HepG2 (cell line): Measurements from ENCODE around the gene NUP35. TPM values are rescaled to one million over a fixed set of nuclear protein-coding genes. Genes with fewer than 3 reads are reported as not detected.

Experiments used
- ATAC-seq: fragments of 200-7000 bp; cut with Tn5 transposase; 3 replicates; pipeline ENCODE4 v1.9.1; 2020; ENCODE audit warnings: mild to moderate bottlenecking, moderate library complexity
- BruUV-seq: library from RNA; stranded (reverse); fragments of 400-500 nt; replicated peaks from 2 replicates; lab custom pipeline; 2021; lab: Mats Ljungman, UMichigan
- CTCF ChIA-PET: fragments of 300-600 bp; formaldehyde crosslinking; extraction: SDS; loops from one replicate; lab custom pipeline; 2021; ENCODE audit warnings: low total read pairs, inconsistent platforms, low intra/inter-chr PET ratio; lab: Yijun Ruan, JAX
- POLR2A ChIA-PET: fragments of 350-600 bp; sonication (Branson Sonifier 250); formaldehyde crosslinking; loops from one replicate; lab custom pipeline; 2020; ENCODE audit warnings: antibody characterized with exemption, inconsistent platforms; lab: Yijun Ruan, JAX
- DNase-seq: peaks from one replicate; pipeline ENCODE4 v3.0.0-alpha.2; 2015; ENCODE audit warnings: low spot score
- FAIRE-seq: peaks from 3 replicates; lab custom pipeline; 2011; peaks lifted over from hg19 to GRCh38; lab: Jason Lieb, UNC
- H2AFZ ChIP-seq: one replicate; pipeline ENCODE4 v1.6.1; 2011; ENCODE audit warnings: low read length, inconsistent platforms
- H3K27ac ChIP-seq: fragments of 300-600 bp; 3 replicates; pipeline ENCODE4 v1.8.0; 2011; ENCODE audit warnings: mixed run types, mild to moderate bottlenecking, mixed read lengths, low read length, inconsistent platforms; ENCODE audit not compliant: insufficient read depth; ENCODE audit errors: extremely low read length
- H3K27me3 ChIP-seq, 2 experiments: fragments of 200-600 bp in 1 of 2; 2 replicates in 1 of 2; 3 replicates in 1 of 2; pipeline versions ENCODE4 v1.6.0 to v1.8.0; 2011; ENCODE audit warnings: low read length in 2 of 2, mild to moderate bottlenecking in 2 of 2, moderate library complexity in 2 of 2, inconsistent platforms in 1 of 2; ENCODE audit not compliant: insufficient read depth in 2 of 2, control insufficient read depth in 1 of 2
- H3K36me3 ChIP-seq, 2 experiments: fragments of 200-600 bp in 1 of 2; replicated peaks in 1 of 2; 2 replicates in 1 of 2; 3 replicates in 1 of 2; pipeline versions ENCODE4 v1.5.1 to v1.8.0; 2011; ENCODE audit warnings: low read length in 2 of 2, inconsistent platforms in 1 of 2; ENCODE audit not compliant: insufficient read depth in 2 of 2, control insufficient read depth in 1 of 2
- H3K4me1 ChIP-seq: 2 replicates; pipeline ENCODE4 v1.5.1; 2012; ENCODE audit warnings: low read length, inconsistent platforms; ENCODE audit not compliant: insufficient read depth
- H3K4me2 ChIP-seq: 2 replicates; pipeline ENCODE4 v1.6.0; 2011; ENCODE audit warnings: low read depth, low read length, inconsistent platforms
- H3K4me3 ChIP-seq, 3 experiments: fragments of 200-600 bp in 1 of 3; sonication (generic), shearing (Covaris generic) in 1 of 3; replicated peaks in 1 of 3; 2 replicates each; pipeline ENCODE4 v1.5.1; 2011 to 2016; ENCODE audit warnings: low read length in 3 of 3, inconsistent platforms in 2 of 3, low read depth in 2 of 3, mild to moderate bottlenecking in 2 of 3, control low read depth in 1 of 3, mixed read lengths in 1 of 3; ENCODE audit not compliant: insufficient read depth in 1 of 3
- H3K79me2 ChIP-seq: one replicate; pipeline ENCODE4 v1.6.1; 2011; ENCODE audit warnings: low read length, inconsistent platforms; ENCODE audit not compliant: insufficient read depth
- H3K9ac ChIP-seq: 2 replicates; pipeline ENCODE4 v1.6.0; 2011; ENCODE audit warnings: mild to moderate bottlenecking, low read depth, low read length, inconsistent platforms; ENCODE audit not compliant: insufficient read depth
- H3K9me3 ChIP-seq: 2 replicates; pipeline ENCODE4 v1.5.1; 2012; ENCODE audit warnings: mild to moderate bottlenecking, low read length
- H4K20me1 ChIP-seq: 2 replicates; pipeline ENCODE4 v1.6.0; 2011; ENCODE audit warnings: inconsistent platforms, mild to moderate bottlenecking, low read length, moderate library complexity; ENCODE audit not compliant: insufficient read depth
- DMTF1 ChIP-seq: sonication (generic); formaldehyde crosslinking; IDR thresholded peaks from 2 replicates; pipeline ENCODE4 v1.4.0; 2020; ENCODE audit warnings: mild to moderate bottlenecking, missing genetic modification reagents
- HOXA5 ChIP-seq: sonication (generic); formaldehyde crosslinking; IDR thresholded peaks from 2 replicates; pipeline ENCODE4 v1.4.0; 2020; ENCODE audit warnings: missing genetic modification reagents
- ZBTB39 ChIP-seq: sonication (generic); formaldehyde crosslinking; IDR thresholded peaks from 2 replicates; pipeline ENCODE4 v1.5.0; 2020; ENCODE audit warnings: missing genetic modification reagents
- ZNF143 ChIP-seq: sonication (generic); formaldehyde crosslinking; IDR thresholded peaks from 2 replicates; pipeline ENCODE4 v1.4.0; 2020; ENCODE audit warnings: missing genetic modification reagents
- ZNF354B ChIP-seq: sonication (generic); formaldehyde crosslinking; IDR thresholded peaks from 2 replicates; pipeline ENCODE4 v1.8.0; 2022; ENCODE audit warnings: mild to moderate bottlenecking, missing genetic modification reagents
- ZNF713 ChIP-seq: sonication (generic); formaldehyde crosslinking; IDR thresholded peaks from 2 replicates; pipeline ENCODE4 v1.4.0; 2020; ENCODE audit warnings: mild to moderate bottlenecking, missing genetic modification reagents
- ZNF878 ChIP-seq: sonication (generic); formaldehyde crosslinking; IDR thresholded peaks from 2 replicates; pipeline ENCODE4 v1.8.1; 2023; ENCODE audit warnings: mild to moderate bottlenecking, missing genetic modification reagents, moderate library complexity
- ZNF879 ChIP-seq: sonication (generic); formaldehyde crosslinking; IDR thresholded peaks from 2 replicates; pipeline ENCODE4 v1.8.1; 2023; ENCODE audit warnings: missing genetic modification reagents
- WGBS: methylation state at CpG from one replicate; pipeline ENCODE4 v1.1.6; 2017; ENCODE audit warnings: low lambda C conversion rate; 5-methylcytosine and 5-hydroxymethylcytosine counted together
- in situ Hi-C: cut with HindIII; loops from 2 replicates; pipeline ENCODE4 v1.10.0; 2017; ENCODE audit warnings: low pct_unique_long_range_greater_than_20kb; ENCODE audit not compliant: extremely low pct_ligation_motif_present
- intact Hi-C: fragments of 100-400 bp; cut with micrococcal nuclease; formaldehyde crosslinking; loops from one replicate; pipeline ENCODE4 v1.10.0; 2022; ENCODE audit not compliant: unreplicated experiment
- polyA plus RNA-seq, 8 experiments: library from polyadenylated mRNA; depleted of rRNA in 3 of 8; stranded (reverse) in 7 of 8; unstranded in 1 of 8; fragments of >200 nt; fragmentation: Illumina TruSeq in 4 of 8; extraction: Trizol in 4 of 8; gene quantifications; 2 replicates each; pipeline versions ENCODE4 v1.2.1 to v1.2.3, GENCODE V29; 2011 to 2016; ENCODE audit warnings: low read depth in 4 of 8, missing spikeins in 1 of 8, mixed read lengths in 1 of 8; ENCODE audit not compliant: insufficient read depth in 1 of 8
- total RNA-seq, 5 experiments: library from RNA; depleted of rRNA; stranded (reverse); fragments of >200 nt; fragmentation: Illumina TruSeq; extraction: Trizol; gene quantifications; 2 replicates each; pipeline ENCODE4 v1.2.3, GENCODE V29; 2016; ENCODE audit warnings: low read depth in 1 of 5
- TF ChIP-seq, protein P1 (sequence below): sonication (generic); formaldehyde crosslinking; IDR thresholded peaks from 2 replicates; pipeline ENCODE4 v1.4.0; 2020; ENCODE audit warnings: missing genetic modification reagents

Gene NUP35
- total and polyA plus RNA-seq, 2 of the 13 experiments (the other 11 are each of a cell fraction or from before 2014, with no cell fraction given): 16.9 to 53.6 TPM

DNA sequence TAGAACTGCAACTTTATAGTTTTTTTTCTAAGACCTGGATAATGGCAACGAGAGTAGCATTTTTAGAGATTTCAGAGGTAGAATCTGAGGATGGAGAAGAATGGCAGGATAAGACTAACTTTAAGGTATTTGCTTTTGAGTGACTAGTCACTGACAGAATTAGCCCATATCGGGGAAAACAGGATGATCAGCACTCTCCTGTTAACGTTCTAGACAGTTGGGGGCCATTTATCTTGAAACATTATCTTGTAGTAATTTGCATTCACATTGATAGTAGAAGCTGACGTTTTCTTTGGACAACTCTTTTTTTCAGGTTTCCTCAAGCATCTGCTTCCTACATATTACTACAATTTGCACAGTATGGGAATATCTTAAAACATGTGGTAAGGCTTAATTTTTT lies 32.9 kb downstream of the NUP35 start:
- Histone ChIP-seq H3K27me3 (no peaks in the 10 kb centered on the region), H3K4me2 (no peak overlapping the region), H3K9me3 (no peaks in the 10 kb centered on the region), H3K4me3 (no peak overlapping the region), H3K36me3 (peaks cover 7 to 48% of the 10 kb centered on the region in 2 experiments), H3K27ac (no peak overlapping the region), H3K79me2 (no peaks in the 10 kb centered on the region), H3K9ac (no peak overlapping the region), H2AFZ (no peak overlapping the region), H3K4me1 (no peaks in the 10 kb centered on the region), H4K20me1 (no peaks in the 10 kb centered on the region)
- no TSS peak for BruUV-seq
- CTCF ChIA-PET: no interaction called here
- WGBS: 93% methylated on average over 4 of the region's 4 CpGs
- DNase-seq (no peak), ATAC-seq (no peak), FAIRE-seq (no peak)
- in situ Hi-C loops: no loop called here
- intact Hi-C loops: no loop called here
- TF ChIP-seq, protein P1, sequence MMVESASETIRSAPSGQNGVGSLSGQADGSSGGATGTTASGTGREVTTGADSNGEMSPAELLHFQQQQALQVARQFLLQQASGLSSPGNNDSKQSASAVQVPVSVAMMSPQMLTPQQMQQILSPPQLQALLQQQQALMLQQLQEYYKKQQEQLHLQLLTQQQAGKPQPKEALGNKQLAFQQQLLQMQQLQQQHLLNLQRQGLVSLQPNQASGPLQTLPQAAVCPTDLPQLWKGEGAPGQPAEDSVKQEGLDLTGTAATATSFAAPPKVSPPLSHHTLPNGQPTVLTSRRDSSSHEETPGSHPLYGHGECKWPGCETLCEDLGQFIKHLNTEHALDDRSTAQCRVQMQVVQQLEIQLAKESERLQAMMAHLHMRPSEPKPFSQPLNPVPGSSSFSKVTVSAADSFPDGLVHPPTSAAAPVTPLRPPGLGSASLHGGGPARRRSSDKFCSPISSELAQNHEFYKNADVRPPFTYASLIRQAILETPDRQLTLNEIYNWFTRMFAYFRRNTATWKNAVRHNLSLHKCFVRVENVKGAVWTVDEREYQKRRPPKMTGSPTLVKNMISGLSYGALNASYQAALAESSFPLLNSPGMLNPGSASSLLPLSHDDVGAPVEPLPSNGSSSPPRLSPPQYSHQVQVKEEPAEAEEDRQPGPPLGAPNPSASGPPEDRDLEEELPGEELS (CRISPR knock-in tag): no peak
- POLR2A ChIA-PET: interaction anchor here (0.9 kb wide), 1 partner anchor 33 kb away, joined by 3 read pairs; the partner anchor contains the start of gene NUP35

- intact Hi-C loops: no loop called here
- Histone ChIP-seq H2AFZ (no peak overlapping the region), H4K20me1 (no peaks in the 10 kb centered on the region), H3K4me2 (no peak overlapping the region), H3K27ac (no peak overlapping the region), H3K36me3 (peaks cover 9 to 55% of the 10 kb centered on the region in 2 experiments; a peak in 4 of 5 replicates), H3K27me3 (no peaks in the 10 kb centered on the region), H3K4me1 (no peaks in the 10 kb centered on the region), H3K4me3 (no peak overlapping the region), H3K79me2 (no peaks in the 10 kb centered on the region), H3K9me3 (no peaks in the 10 kb centered on the region), H3K9ac (no peak overlapping the region)
- DNase-seq (no peak), FAIRE-seq (no peak), ATAC-seq (no peak)
- ChIA-PET CTCF (no interaction called here), POLR2A (interaction anchor here (0.6 kb wide), 1 partner anchor 39 kb away, joined by 3 read pairs; no protein-coding TSS in a partner anchor)
- WGBS: 96% methylated on average over 4 of the region's 4 CpGs
- no TSS peak for BruUV-seq
- in situ Hi-C loops: no loop called here
- TF ChIP-seq ZNF878 (CRISPR knock-in tag) (no peak), ZNF879 (CRISPR knock-in tag) (no peak), ZNF713 (CRISPR knock-in tag) (no peak), ZNF354B (no peak), DMTF1 (no peak), HOXA5 (CRISPR knock-in tag) (no peak), ZBTB39 (CRISPR knock-in tag) (no peak), ZNF143 (no peak)
Measured at GRCh38 chr2:183162362-183162761, 38.1 kb downstream of the NUP35 start.
